CD4-positive, alpha-beta T cell treated with Interleukin-6 at 100 ng/mL for 8 hours (primary cell): ENCODE measurements around the gene GUK1.

Experiments used
- DNase-seq: peaks from one replicate; pipeline ENCODE4 v3.0.0-alpha.2; 2020; ENCODE audit warnings: mixed read lengths, low spot score

Gene GUK1

GRCh38 chr1:228150461-228151179 is 10.5 kb downstream of the GUK1 start:
- no peak for DNase-seq

GRCh38 chr1:228151180-228151925 is 11.3 kb downstream of the GUK1 start:
- DNase-seq = no peak

- no peak for DNase-seq
Measured at GRCh38 chr1:228152097-228152917, 12.2 kb downstream of the GUK1 start.

GRCh38 chr1:228152918-228153258 is 12.8 kb downstream of the GUK1 start:
- no peak for DNase-seq

- no peak for DNase-seq
Measured at GRCh38 chr1:228154021-228154669, 14.1 kb downstream of the GUK1 start.

- DNase-seq = no peak
Measured at GRCh38 chr1:228154670-228155571, 14.8 kb downstream of the GUK1 start.

GRCh38 chr1:228155596-228156514 is 15.8 kb downstream of the GUK1 start:
- no peak for DNase-seq

GRCh38 chr1:228156515-228156881 is 16.4 kb downstream of the GUK1 start:
- no peak for DNase-seq

- no peak for DNase-seq
Measured at GRCh38 chr1:228156941-228157728, 17.1 kb downstream of the GUK1 start.

GRCh38 chr1:228157729-228158126 is 17.6 kb downstream of the GUK1 start:
- DNase-seq = no peak

- DNase-seq = no peak
Measured at GRCh38 chr1:228158151-228159007, 18.3 kb downstream of the GUK1 start.

GRCh38 chr1:228159008-228159665 is 19.1 kb downstream of the GUK1 start:
- DNase-seq = no peak

GRCh38 chr1:228160201-228160761 is 20.2 kb downstream of the GUK1 start:
- no peak for DNase-seq

- DNase-seq = no peak
Measured at GRCh38 chr1:228161362-228161761, 21.3 kb downstream of the GUK1 start.

GRCh38 chr1:228161866-228162265 is 21.8 kb downstream of the GUK1 start:
- DNase-seq = no peak

- no peak for DNase-seq
Measured at GRCh38 chr1:228162286-228163006, 22.4 kb downstream of the GUK1 start.
